Measurements from ENCODE around the gene MMEL1.

GRCh38 chr1:2559509-2560298 lies 73.1 kb downstream of the MMEL1 start:
- TF ChIP-seq CTCF (IDR thresholded peaks at IDR 0.05) (no peak), POLR2AphosphoS5 (IDR thresholded peaks at IDR 0.05) (no peak), EP300 (IDR thresholded peaks at IDR 0.05) (no peak), POLR2A (IDR thresholded peaks at IDR 0.05) (no peak)
